Measurements from ENCODE around the gene KANSL1. TPM values are rescaled to one million over a fixed set of nuclear protein-coding genes. Genes with fewer than 3 reads are reported as not detected.
A peak's percentile ranks its signal among the peaks of the same experiment; 100 is the strongest.
"Not testable (repeated sequence)": the region's sequence is repeated elsewhere in the genome, so short reads cannot be mapped to it uniquely, and the experiment has no call there.

KANSL1 gene
- total RNA-seq, 1 donor: 63.2 TPM

DNA sequence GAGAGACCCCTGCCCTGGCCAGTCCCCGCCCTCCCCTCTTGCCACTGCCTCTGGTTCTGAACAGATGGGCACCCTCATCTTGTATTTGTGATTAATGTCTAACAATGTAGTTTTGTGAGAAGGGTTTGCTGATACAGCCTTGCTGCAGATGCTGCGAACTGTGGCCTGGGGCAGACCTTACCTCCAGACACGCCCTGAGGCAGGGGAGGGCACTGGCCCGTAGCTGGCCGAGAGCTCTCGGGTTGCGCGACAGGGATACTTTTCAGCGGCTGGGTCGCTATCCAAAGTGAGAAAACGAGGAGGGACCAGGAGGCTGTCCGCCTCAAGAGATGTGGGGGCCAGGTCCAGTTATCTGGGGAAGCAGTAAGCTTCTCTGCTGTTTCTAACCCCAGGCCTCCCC lies 172.2 kb downstream of the KANSL1 start:
- no peak for DNase-seq (ENCODE audit: low read depth)
- H3K4me3 ChIP-seq (ENCODE audit: low read depth, low read length): no peak overlapping the region
- TF ChIP-seq, protein P1, sequence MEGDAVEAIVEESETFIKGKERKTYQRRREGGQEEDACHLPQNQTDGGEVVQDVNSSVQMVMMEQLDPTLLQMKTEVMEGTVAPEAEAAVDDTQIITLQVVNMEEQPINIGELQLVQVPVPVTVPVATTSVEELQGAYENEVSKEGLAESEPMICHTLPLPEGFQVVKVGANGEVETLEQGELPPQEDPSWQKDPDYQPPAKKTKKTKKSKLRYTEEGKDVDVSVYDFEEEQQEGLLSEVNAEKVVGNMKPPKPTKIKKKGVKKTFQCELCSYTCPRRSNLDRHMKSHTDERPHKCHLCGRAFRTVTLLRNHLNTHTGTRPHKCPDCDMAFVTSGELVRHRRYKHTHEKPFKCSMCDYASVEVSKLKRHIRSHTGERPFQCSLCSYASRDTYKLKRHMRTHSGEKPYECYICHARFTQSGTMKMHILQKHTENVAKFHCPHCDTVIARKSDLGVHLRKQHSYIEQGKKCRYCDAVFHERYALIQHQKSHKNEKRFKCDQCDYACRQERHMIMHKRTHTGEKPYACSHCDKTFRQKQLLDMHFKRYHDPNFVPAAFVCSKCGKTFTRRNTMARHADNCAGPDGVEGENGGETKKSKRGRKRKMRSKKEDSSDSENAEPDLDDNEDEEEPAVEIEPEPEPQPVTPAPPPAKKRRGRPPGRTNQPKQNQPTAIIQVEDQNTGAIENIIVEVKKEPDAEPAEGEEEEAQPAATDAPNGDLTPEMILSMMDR (IDR thresholded peaks at IDR 0.05; ENCODE audit: insufficient read depth, low read length): no peak

DNA sequence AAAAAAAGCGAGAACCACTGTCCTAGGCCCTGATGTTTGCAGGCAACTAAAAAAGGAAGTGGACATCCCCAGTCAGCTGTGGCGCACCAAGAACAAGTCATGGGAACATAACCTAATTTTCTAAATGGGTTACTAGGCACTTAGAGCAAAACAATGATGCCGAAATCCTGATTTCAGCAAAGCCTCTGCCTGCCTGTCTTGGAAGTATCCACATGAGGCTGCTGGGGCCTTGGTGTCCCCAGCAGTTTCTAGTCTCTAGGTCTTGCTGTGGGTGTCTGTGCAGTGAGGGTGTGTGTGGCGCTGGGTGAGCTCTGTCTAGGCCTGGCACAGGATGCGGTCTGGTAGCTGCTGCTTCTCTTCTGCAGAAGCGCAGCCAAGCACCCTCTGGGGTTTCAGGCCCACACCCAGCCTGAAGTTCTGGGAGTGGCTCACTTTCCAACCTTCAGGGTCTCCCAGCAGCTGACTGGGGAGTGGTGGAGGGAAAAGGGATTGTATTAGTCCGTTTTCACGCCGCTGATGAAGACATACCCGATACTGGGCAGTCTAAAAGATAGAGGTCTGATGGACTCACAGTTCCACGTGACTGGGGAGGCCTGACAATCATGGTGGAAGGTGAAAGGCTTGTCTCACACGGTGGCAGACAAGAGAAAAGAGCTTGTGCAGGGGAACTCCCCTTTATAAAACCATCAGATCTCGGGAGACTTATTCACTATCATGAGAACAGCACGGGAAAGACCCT lies 173.0 kb downstream of the KANSL1 start:
- TF ChIP-seq, protein P1 (IDR thresholded peaks at IDR 0.05; ENCODE audit: insufficient read depth, low read length): no peak
- no peak for DNase-seq (ENCODE audit: low read depth)
- H3K4me3 ChIP-seq (ENCODE audit: low read depth, low read length): no peak overlapping the region

DNA sequence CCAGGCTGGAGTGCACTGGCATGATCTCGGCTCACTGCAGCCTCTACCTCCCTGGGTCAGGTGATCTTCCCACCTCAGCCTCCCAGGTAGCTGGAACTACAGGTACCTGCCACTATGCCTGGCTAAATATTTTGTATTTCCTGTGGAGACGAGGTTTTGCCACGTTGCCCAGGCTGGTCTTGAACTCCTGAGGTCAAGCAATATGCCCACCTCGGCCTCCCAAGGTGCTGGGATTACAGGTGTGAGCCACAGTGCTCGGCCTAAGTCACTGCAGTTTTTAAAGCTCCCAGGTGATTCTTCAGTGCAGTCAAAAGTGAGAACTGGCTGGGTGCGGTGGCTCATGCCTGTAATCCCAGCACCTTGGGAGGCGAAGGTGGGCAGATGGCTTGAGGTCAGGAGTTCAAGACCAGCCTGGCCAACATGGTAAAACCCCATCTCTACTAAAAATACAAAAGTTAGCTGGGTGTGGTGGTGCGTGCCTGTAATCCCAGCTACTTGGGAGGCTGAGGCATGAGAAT lies 173.8 kb downstream of the KANSL1 start:
- DNase-seq (ENCODE audit: low read depth); H3K4me3 ChIP-seq (ENCODE audit: low read depth, low read length): not testable (repeated sequence)

DNA sequence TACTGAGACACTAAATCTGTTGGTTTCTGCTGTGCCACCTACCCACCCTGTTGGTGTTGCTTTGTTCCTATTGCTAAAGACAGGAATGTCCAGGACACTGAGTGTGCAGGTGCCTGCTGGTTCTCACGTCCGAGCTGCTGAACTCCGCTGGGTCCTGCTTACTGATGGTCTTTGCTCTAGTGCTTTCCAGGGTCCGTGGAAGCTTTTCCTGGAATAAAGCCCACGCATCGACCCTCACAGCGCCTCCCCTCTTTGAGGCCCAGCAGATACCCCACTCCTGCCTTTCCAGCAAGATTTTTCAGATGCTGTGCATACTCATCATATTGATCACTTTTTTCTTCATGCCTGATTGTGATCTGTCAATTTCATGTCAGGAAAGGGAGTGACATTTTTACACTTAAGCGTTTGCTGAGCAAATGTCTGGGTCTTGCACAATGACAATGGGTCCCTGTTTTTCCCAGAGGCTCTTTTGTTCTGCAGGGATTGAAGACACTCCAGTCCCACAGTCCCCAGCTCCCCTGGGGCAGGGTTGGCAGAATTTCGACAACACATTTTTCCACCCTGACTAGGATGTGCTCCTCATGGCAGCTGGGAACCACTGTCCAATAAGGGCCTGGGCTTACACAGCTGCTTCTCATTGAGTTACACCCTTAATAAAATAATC lies 179.6 kb downstream of the KANSL1 start:
- TF ChIP-seq, protein P1 (IDR thresholded peaks at IDR 0.05; ENCODE audit: insufficient read depth, low read length): no peak
- DNase-seq (ENCODE audit: low read depth): peak; percentile 47
- no peak overlapping the region for H3K4me3 ChIP-seq (ENCODE audit: low read depth, low read length)

DNA sequence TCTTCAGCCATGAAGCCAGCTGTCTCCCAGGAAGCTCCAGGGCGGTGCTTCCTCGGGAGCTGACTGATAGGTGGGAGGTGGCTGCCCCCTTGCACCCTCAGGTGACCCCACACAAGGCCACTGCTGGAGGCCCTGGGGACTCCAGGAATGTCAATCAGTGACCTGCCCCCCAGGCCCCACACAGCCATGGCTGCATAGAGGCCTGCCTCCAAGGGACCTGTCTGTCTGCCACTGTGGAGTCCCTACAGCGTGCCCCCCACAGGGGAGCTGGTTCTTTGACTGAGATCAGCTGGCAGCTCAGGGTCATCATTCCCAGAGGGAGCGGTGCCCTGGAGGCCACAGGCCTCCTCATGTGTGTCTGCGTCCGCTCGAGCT lies 180.1 kb downstream of the KANSL1 start:
- no peak overlapping the region for H3K4me3 ChIP-seq (ENCODE audit: low read depth, low read length)
- TF ChIP-seq, protein P1 (IDR thresholded peaks at IDR 0.05; ENCODE audit: insufficient read depth, low read length): no peak
- DNase-seq (ENCODE audit: low read depth): no peak

DNA sequence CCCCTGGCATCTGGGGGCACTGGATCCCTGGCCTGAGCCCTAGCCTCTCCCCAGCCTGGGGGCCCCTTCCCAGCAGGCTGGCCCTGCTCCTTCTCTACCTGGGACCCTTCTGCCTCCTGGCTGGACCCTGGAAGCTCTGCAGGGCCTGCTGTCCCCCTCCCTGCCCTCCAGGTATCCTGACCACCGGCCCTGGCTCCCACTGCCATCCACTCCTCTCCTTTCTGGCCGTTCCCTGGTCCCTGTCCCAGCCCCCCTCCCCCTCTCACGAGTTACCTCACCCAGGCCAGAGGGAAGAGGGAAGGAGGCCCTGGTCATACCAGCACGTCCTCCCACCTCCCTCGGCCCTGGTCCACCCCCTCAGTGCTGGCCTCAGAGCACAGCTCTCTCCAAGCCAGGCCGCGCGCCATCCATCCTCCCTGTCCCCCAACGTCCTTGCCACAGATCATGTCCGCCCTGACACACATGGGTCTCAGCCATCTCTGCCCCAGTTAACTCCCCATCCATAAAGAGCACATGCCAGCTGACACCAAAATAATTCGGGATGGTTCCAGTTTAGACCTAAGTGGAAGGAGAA lies 180.6 kb downstream of the KANSL1 start:
- TF ChIP-seq, protein P1 (IDR thresholded peaks at IDR 0.05; ENCODE audit: insufficient read depth, low read length): no peak
- no peak for DNase-seq (ENCODE audit: low read depth)
- H3K4me3 ChIP-seq (ENCODE audit: low read depth, low read length): no peak overlapping the region

Measured in fibroblast of the aortic adventitia (primary cell).